ENCODE measurements around the gene RAB37. TPM values are rescaled to one million over a fixed set of nuclear protein-coding genes. Genes with fewer than 3 reads are reported as not detected.
A peak's percentile ranks its signal among the peaks of the same experiment; 100 is the strongest.

Gene RAB37
- total and polyA plus RNA-seq, 3 donors from 2014 or later: 0.81 to 1.9 (median 0.94) TPM

GRCh38 chr17:74742153-74742515 is 5.1 kb downstream of the RAB37 start:
- H3K9me3 ChIP-seq: no peaks in the 10 kb centered on the region
- intact Hi-C loops (cut with DNase I; ENCODE audit: low total_unique reads): loop anchor here (5.0 kb wide), 1 partner anchor 115 kb away; the partner anchor contains the start of gene GRIN2C
- no peaks in the 10 kb centered on the region for H3K27me3 ChIP-seq
- H3K36me3 ChIP-seq (ENCODE audit: low read depth, missing control alignments): no peaks in the 10 kb centered on the region
- WGBS, 2 donors: 64 to 70% methylated on average over 4 of the region's 4 CpGs
- no peak overlapping the region for H3K27ac ChIP-seq
- no peak overlapping the region for H3K4me3 ChIP-seq
- TF ChIP-seq CTCF (IDR thresholded peaks at IDR 0.05) (no peak), POLR2A (IDR thresholded peaks at IDR 0.05) (no peak)
- peaks cover 22% of the 10 kb centered on the region for H3K4me1 ChIP-seq
- DNase-seq: no peak

GRCh38 chr17:74742978-74743545 is 6.0 kb downstream of the RAB37 start:
- 92 to 93% methylated on average over 8 to 9 of the region's 9 CpGs for WGBS, 2 donors
- H3K27ac ChIP-seq: no peak overlapping the region
- no peak for DNase-seq
- no peak for TF ChIP-seq POLR2A (IDR thresholded peaks at IDR 0.05)
- TF ChIP-seq CTCF (IDR thresholded peaks at IDR 0.05): no peak
- intact Hi-C loops (cut with DNase I; ENCODE audit: low total_unique reads): loop anchor here (5.0 kb wide), 1 partner anchor 114 kb away; the partner anchor contains the start of gene GRIN2C
- H3K4me1 ChIP-seq: peaks cover 23% of the 10 kb centered on the region
- no peaks in the 10 kb centered on the region for H3K36me3 ChIP-seq (ENCODE audit: low read depth, missing control alignments)
- no peak overlapping the region for H3K4me3 ChIP-seq
- no peaks in the 10 kb centered on the region for H3K9me3 ChIP-seq
- H3K27me3 ChIP-seq: no peaks in the 10 kb centered on the region

DNA sequence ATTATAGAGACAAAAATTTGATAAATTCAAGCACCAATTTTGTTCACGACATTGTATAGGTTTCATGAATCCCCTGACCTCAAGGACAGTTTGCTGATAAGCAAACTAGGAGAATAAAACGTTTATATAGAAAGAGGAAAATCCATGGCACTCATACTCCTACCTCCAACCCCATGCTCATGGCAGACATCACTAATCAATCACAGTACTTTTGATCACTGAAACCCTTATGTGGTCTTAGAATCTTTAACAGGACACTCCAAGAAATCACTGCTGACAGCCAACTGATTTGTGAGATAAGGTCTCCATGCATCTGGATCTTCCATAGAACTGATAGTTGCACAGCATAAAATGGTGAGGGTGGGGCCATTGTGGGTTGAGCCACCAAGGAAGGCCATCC is 6.7 kb downstream of the RAB37 start:
- Histone ChIP-seq H3K27ac (no peak overlapping the region), H3K4me3 (no peak overlapping the region), H3K9me3 (no peaks in the 10 kb centered on the region), H3K4me1 (peaks cover 21% of the 10 kb centered on the region), H3K27me3 (no peaks in the 10 kb centered on the region), H3K36me3 (ENCODE audit: low read depth, missing control alignments) (no peaks in the 10 kb centered on the region)
- no peak for TF ChIP-seq POLR2A (IDR thresholded peaks at IDR 0.05)
- intact Hi-C loops (cut with DNase I; ENCODE audit: low total_unique reads): loop anchor here (5.0 kb wide), 1 partner anchor 114 kb away; the partner anchor contains the start of gene GRIN2C
- DNase-seq: no peak
- WGBS, 2 donors: 64 to 90% methylated on average over 2 of the region's 2 CpGs

- no peak overlapping the region for H3K27ac ChIP-seq
- DNase-seq: no peak
- H3K4me1 ChIP-seq: peaks cover 21% of the 10 kb centered on the region
- no peaks in the 10 kb centered on the region for H3K27me3 ChIP-seq
- no peaks in the 10 kb centered on the region for H3K9me3 ChIP-seq
- H3K4me3 ChIP-seq: no peak overlapping the region
- TF ChIP-seq CTCF (IDR thresholded peaks at IDR 0.05): no peak
- TF ChIP-seq POLR2A (IDR thresholded peaks at IDR 0.05): no peak
- 82 to 83% methylated on average over 2 of the region's 2 CpGs for WGBS, 2 donors
- intact Hi-C loops (cut with DNase I; ENCODE audit: low total_unique reads): loop anchor here (5.0 kb wide), 1 partner anchor 113 kb away; the partner anchor contains the start of gene GRIN2C
- no peaks in the 10 kb centered on the region for H3K36me3 ChIP-seq (ENCODE audit: low read depth, missing control alignments)
Observed at GRCh38 chr17:74744349-74744713, 7.3 kb downstream of the RAB37 start.

- TF ChIP-seq POLR2A (IDR thresholded peaks at IDR 0.05) (no peak), CTCF (IDR thresholded peaks at IDR 0.05) (peak; percentile 98 to 100 (median 99))
- intact Hi-C loops (cut with DNase I; ENCODE audit: low total_unique reads): loop anchor here (5.0 kb wide), 1 partner anchor 112 kb away; the partner anchor contains the start of gene GRIN2C
- Histone ChIP-seq H3K4me1 (peaks cover 23% of the 10 kb centered on the region), H3K27me3 (no peaks in the 10 kb centered on the region), H3K4me3 (no peak overlapping the region), H3K27ac (no peak overlapping the region), H3K9me3 (no peaks in the 10 kb centered on the region), H3K36me3 (ENCODE audit: low read depth, missing control alignments) (no peaks in the 10 kb centered on the region)
- 41 to 48% methylated on average over 14 to 24 of the region's 24 CpGs for WGBS, 2 donors
- DNase-seq: peak; percentile 90
Observed at GRCh38 chr17:74744714-74745547, 7.9 kb downstream of the RAB37 start.

All from testis (tissue), 3 donors.